ENCODE results near the gene SSBP3.

SSBP3 gene

GRCh38 chr1:54410359-54410758, 4.2 kb upstream of the SSBP3 start:
- in situ Hi-C loops (cut with MboI; ENCODE audit: low sequenced_read_pairs) = no loop called here

- in situ Hi-C loops (cut with MboI; ENCODE audit: low sequenced_read_pairs) = no loop called here
Measured at GRCh38 chr1:54409156-54410142, 3.3 kb upstream of the SSBP3 start.

GRCh38 chr1:54408147-54409066, 2.2 kb upstream of the SSBP3 start:
- in situ Hi-C loops (cut with MboI; ENCODE audit: low sequenced_read_pairs) = no loop called here

GRCh38 chr1:54407404-54408146, 1.4 kb upstream of the SSBP3 start:
- in situ Hi-C loops (cut with MboI; ENCODE audit: low sequenced_read_pairs) = no loop called here

GRCh38 chr1:54407154-54407403, 885 bp upstream of the SSBP3 start:
- in situ Hi-C loops (cut with MboI; ENCODE audit: low sequenced_read_pairs) = no loop called here

GRCh38 chr1:54405898-54406293, 298 bp downstream of the SSBP3 start:
- in situ Hi-C loops (cut with MboI; ENCODE audit: low sequenced_read_pairs) = no loop called here

- in situ Hi-C loops (cut with MboI; ENCODE audit: low sequenced_read_pairs) = no loop called here
Measured at GRCh38 chr1:54404939-54405897, 976 bp downstream of the SSBP3 start.

GRCh38 chr1:54404263-54404662, 1.9 kb downstream of the SSBP3 start:
- in situ Hi-C loops (cut with MboI; ENCODE audit: low sequenced_read_pairs) = no loop called here

GRCh38 chr1:54403808-54404261, 2.4 kb downstream of the SSBP3 start:
- in situ Hi-C loops (cut with MboI; ENCODE audit: low sequenced_read_pairs) = no loop called here

GRCh38 chr1:54403405-54403804, 2.8 kb downstream of the SSBP3 start:
- in situ Hi-C loops (cut with MboI; ENCODE audit: low sequenced_read_pairs) = no loop called here

GRCh38 chr1:54402896-54403295, 3.3 kb downstream of the SSBP3 start:
- in situ Hi-C loops (cut with MboI; ENCODE audit: low sequenced_read_pairs) = no loop called here

GRCh38 chr1:54401799-54402198, 4.4 kb downstream of the SSBP3 start:
- in situ Hi-C loops (cut with MboI; ENCODE audit: low sequenced_read_pairs) = no loop called here

GRCh38 chr1:54400329-54400728, 5.9 kb downstream of the SSBP3 start:
- in situ Hi-C loops (cut with MboI; ENCODE audit: low sequenced_read_pairs) = no loop called here

- in situ Hi-C loops (cut with MboI; ENCODE audit: low sequenced_read_pairs) = no loop called here
Measured at GRCh38 chr1:54399765-54400164, 6.4 kb downstream of the SSBP3 start.

GRCh38 chr1:54398963-54399528, 7.1 kb downstream of the SSBP3 start:
- in situ Hi-C loops (cut with MboI; ENCODE audit: low sequenced_read_pairs) = no loop called here

- in situ Hi-C loops (cut with MboI; ENCODE audit: low sequenced_read_pairs) = no loop called here
Measured at GRCh38 chr1:54397980-54398379, 8.2 kb downstream of the SSBP3 start.

GRCh38 chr1:54397090-54397591, 9.1 kb downstream of the SSBP3 start:
- in situ Hi-C loops (cut with MboI; ENCODE audit: low sequenced_read_pairs) = no loop called here

- in situ Hi-C loops (cut with MboI; ENCODE audit: low sequenced_read_pairs) = no loop called here
Measured at GRCh38 chr1:54396261-54396933, 9.8 kb downstream of the SSBP3 start.

All from hTERT RPE-1 (cell line).